ENCODE measurements around the gene PKNOX2.

- TF ChIP-seq CTCF (IDR thresholded peaks at IDR 0.05; ENCODE audit: low read depth, low read length, poor library complexity, severe bottlenecking) (no peak), EZH2phosphoT487 (IDR thresholded peaks at IDR 0.05; ENCODE audit: borderline replicate concordance, low read length) (no peak)
Observed at GRCh38 chr11:125338886-125339811, 174.6 kb downstream of the PKNOX2 start.

All from DOHH2 (cell line).